PC-9 (cell line): ENCODE data around the gene RXRA. TPM values are rescaled to one million over a fixed set of nuclear protein-coding genes. Genes with fewer than 3 reads are reported as not detected.

Source experiments
- BruUV-seq: library from RNA; stranded (reverse); fragments of 400-500 nt; replicated peaks from 2 replicates; lab custom pipeline; 2021; lab: Mats Ljungman, UMichigan
- CTCF ChIA-PET: fragments of 300-600 bp; sonication (Branson Sonifier 250); formaldehyde crosslinking; loops from one replicate; lab custom pipeline; 2022; ENCODE audit warnings: antibody characterized with exemption; lab: Charles Lee
- POLR2A ChIA-PET: fragments of 300-600 bp; sonication (Branson Sonifier 250); formaldehyde crosslinking; loops from one replicate; lab custom pipeline; 2022; ENCODE audit warnings: antibody characterized with exemption; ENCODE audit not compliant: unreplicated experiment; lab: Charles Lee
- DNase-seq, 2 experiments: peaks; one replicate each; pipeline versions ENCODE4 v3.0.0 to v3.0.0-alpha.2; 2015 to 2022; ENCODE audit warnings: mixed read lengths in 1 of 2
- H2AFZ ChIP-seq: fragments of 200-600 bp; sonication (generic); 2 replicates; pipeline ENCODE4 v1.8.1; 2017; ENCODE audit warnings: antibody characterized with exemption
- H3F3A ChIP-seq: fragments of 200-600 bp; sonication (generic); 2 replicates; pipeline ENCODE4 v1.8.1; 2017; ENCODE audit warnings: antibody characterized with exemption, mild to moderate bottlenecking, low read depth; ENCODE audit not compliant: insufficient read depth
- H3K27ac ChIP-seq: fragments of 200-600 bp; sonication (generic); 2 replicates; pipeline ENCODE4 v1.6.1; 2016; ENCODE audit warnings: mixed run types
- H3K27me3 ChIP-seq: fragments of 200-600 bp; sonication (generic); 2 replicates; pipeline ENCODE4 v1.6.1; 2016; ENCODE audit warnings: low read depth, mixed run types; ENCODE audit not compliant: insufficient read depth
- H3K36me3 ChIP-seq: fragments of 200-600 bp; sonication (generic); 2 replicates; pipeline ENCODE4 v1.6.1; 2016; ENCODE audit warnings: low read depth, mixed run types
- H3K4me1 ChIP-seq: fragments of 200-600 bp; sonication (generic); replicated peaks from 2 replicates; pipeline ENCODE4 v1.6.1; 2016; ENCODE audit warnings: mixed run types; ENCODE audit not compliant: insufficient read depth
- H3K4me2 ChIP-seq: fragments of 200-600 bp; sonication (generic); 2 replicates; pipeline ENCODE4 v1.6.1; 2017; ENCODE audit warnings: mixed run types
- H3K4me3 ChIP-seq: fragments of 200-600 bp; sonication (generic); 2 replicates; pipeline ENCODE4 v1.6.1; 2016; ENCODE audit warnings: mixed run types
- H3K79me2 ChIP-seq: fragments of 200-600 bp; sonication (generic); 2 replicates; pipeline ENCODE4 v1.6.1; 2017; ENCODE audit warnings: low read depth, mixed run types
- H3K9me2 ChIP-seq: fragments of 200-600 bp; sonication (generic); 2 replicates; pipeline ENCODE4 v1.8.1; 2017; ENCODE audit warnings: mild to moderate bottlenecking; ENCODE audit not compliant: insufficient read depth
- H3K9me3 ChIP-seq: fragments of 200-600 bp; sonication (generic); 2 replicates; pipeline ENCODE4 v1.8.1; 2016; ENCODE audit warnings: low read depth; ENCODE audit not compliant: insufficient read depth
- H4K20me1 ChIP-seq: fragments of 200-600 bp; sonication (generic); 2 replicates; pipeline ENCODE4 v1.8.1; 2017; ENCODE audit not compliant: insufficient read depth
- EZH2 ChIP-seq: fragments of 200-600 bp; sonication (generic); IDR thresholded peaks from 2 replicates; pipeline ENCODE4 v1.8.0; 2017; ENCODE audit warnings: antibody characterized with exemption, low read depth
- intact Hi-C: fragments of 100-400 bp; cut with micrococcal nuclease; formaldehyde crosslinking; loops from one replicate; pipeline ENCODE4 v1.10.0; 2022; ENCODE audit not compliant: unreplicated experiment
- total RNA-seq: library from RNA; stranded (reverse); gene quantifications from 2 replicates; pipeline ENCODE4 v1.2.3, GENCODE V29; 2021
- TF ChIP-seq, protein P1 (sequence below): fragments of 200-600 bp; sonication (generic); conservative IDR thresholded peaks from 2 replicates; pipeline ENCODE4 v1.6.1; 2017; ENCODE audit warnings: mixed run types, antibody characterized with exemption, mild to moderate bottlenecking, moderate library complexity

Gene RXRA
- total RNA-seq, 1 experiment from 2014 or later: 146 TPM

DNA sequence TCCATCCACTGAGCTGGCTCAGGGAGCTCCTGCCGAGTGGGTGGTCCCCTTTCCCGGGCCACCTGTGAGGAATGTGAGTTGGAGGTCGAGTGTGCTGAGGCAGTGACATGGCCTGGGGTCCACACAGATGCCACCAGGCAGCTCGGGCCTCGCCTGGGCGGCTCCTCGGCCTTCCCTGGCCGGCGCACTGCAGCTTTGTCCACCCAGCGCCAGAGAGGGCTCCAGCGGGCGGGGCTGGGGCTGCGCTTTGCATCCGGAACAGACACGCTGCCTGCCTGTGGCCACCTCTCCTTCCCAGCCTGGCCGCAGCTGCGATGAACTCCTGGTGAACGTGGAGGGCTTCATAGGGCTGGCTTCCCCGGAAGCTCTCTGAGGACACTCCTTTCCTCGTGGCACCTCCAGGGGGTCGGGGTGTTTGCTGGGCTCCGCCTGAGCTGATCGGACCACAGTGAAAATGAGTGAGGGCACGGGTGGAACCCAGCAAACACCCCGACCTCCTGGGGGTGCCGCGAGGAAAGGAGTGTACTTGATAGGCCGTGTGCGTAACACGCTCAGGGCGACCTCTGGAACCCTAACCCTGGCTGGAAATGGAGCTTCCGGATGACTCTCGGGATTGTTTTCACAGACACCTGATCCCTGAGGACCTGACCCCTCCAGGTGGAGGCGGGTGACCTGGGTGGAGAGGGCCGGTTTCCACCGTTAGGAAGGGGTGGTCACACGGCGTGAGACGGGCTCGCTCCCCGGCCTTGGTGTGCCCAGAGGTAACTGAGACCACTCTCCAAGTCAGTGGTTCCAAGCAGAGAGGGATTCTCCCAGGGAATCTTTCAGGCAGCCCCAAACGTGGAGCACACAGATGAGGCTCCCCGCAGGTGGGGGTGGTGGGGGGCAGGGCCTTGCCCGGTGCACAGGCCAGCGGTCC, 31.8 kb upstream of the RXRA start:
- no peak for DNase-seq
- Histone ChIP-seq H3F3A (no peaks in the 10 kb centered on the region), H3K9me3 (no peaks in the 10 kb centered on the region), H3K27me3 (peaks cover 50% of the 10 kb centered on the region), H2AFZ (no peak overlapping the region), H3K27ac (no peak overlapping the region), H3K4me1 (no peaks in the 10 kb centered on the region), H3K9me2 (no peaks in the 10 kb centered on the region), H3K4me3 (no peak overlapping the region), H4K20me1 (no peaks in the 10 kb centered on the region), H3K79me2 (no peaks in the 10 kb centered on the region), H3K4me2 (no peak overlapping the region), H3K36me3 (no peaks in the 10 kb centered on the region)
- POLR2A ChIA-PET: interaction anchor here (0.8 kb wide), 1 partner anchor 1186 kb away, joined by 23 read pairs; no protein-coding TSS in a partner anchor
- BruUV-seq: no TSS peak
- intact Hi-C loops: no loop called here
- TF ChIP-seq EZH2: no peak
- TF ChIP-seq, protein P1, sequence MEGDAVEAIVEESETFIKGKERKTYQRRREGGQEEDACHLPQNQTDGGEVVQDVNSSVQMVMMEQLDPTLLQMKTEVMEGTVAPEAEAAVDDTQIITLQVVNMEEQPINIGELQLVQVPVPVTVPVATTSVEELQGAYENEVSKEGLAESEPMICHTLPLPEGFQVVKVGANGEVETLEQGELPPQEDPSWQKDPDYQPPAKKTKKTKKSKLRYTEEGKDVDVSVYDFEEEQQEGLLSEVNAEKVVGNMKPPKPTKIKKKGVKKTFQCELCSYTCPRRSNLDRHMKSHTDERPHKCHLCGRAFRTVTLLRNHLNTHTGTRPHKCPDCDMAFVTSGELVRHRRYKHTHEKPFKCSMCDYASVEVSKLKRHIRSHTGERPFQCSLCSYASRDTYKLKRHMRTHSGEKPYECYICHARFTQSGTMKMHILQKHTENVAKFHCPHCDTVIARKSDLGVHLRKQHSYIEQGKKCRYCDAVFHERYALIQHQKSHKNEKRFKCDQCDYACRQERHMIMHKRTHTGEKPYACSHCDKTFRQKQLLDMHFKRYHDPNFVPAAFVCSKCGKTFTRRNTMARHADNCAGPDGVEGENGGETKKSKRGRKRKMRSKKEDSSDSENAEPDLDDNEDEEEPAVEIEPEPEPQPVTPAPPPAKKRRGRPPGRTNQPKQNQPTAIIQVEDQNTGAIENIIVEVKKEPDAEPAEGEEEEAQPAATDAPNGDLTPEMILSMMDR: no peak
- CTCF ChIA-PET: no interaction called here

DNA sequence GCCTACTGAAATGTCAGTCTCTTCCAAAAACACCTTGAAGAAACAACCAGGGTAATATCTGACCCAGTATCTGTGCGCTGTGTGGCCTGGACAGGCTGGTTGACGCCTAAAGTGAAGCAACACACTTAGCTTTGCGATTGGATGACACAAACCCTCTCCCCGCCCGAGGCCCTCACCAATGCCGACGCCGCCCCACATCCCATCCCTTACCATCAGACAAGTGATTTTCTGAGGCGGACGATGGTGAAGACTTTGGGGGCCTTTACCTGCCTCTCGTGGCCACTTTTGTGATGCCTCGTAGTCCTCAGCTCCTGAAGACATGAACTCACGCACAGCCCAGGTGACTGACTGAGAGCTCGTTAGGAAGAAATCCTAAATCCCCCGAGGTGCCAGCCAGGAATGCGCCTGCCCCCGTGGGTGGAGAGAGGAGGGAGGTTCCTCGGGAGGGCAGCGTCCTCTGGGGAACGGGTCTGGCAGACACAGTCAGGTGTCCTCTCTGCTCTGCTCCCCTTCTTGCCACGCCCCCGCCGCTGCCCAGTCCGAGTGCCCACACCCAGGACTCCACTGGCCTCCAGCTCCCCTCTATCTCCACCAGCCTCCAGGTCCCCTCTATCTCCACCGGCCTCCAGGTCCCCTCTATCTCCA, 31.0 kb upstream of the RXRA start:
- no peak overlapping the region for H3K4me2 ChIP-seq
- peaks cover 49% of the 10 kb centered on the region for H3K27me3 ChIP-seq
- TF ChIP-seq, protein P1: no peak
- no peak for TF ChIP-seq EZH2
- no peak overlapping the region for H3K27ac ChIP-seq
- no peaks in the 10 kb centered on the region for H3K36me3 ChIP-seq
- DNase-seq: no peak
- no peaks in the 10 kb centered on the region for H3K79me2 ChIP-seq
- H3F3A ChIP-seq: no peaks in the 10 kb centered on the region
- no peaks in the 10 kb centered on the region for H4K20me1 ChIP-seq
- no peaks in the 10 kb centered on the region for H3K9me2 ChIP-seq
- ChIA-PET POLR2A (interaction anchor here (0.8 kb wide), 1 partner anchor 1185 kb away, joined by 23 read pairs; no protein-coding TSS in a partner anchor), CTCF (no interaction called here)
- no peak overlapping the region for H2AFZ ChIP-seq
- no peak overlapping the region for H3K4me3 ChIP-seq
- no peaks in the 10 kb centered on the region for H3K4me1 ChIP-seq
- no TSS peak for BruUV-seq
- H3K9me3 ChIP-seq: no peaks in the 10 kb centered on the region
- intact Hi-C loops: no loop called here

DNA sequence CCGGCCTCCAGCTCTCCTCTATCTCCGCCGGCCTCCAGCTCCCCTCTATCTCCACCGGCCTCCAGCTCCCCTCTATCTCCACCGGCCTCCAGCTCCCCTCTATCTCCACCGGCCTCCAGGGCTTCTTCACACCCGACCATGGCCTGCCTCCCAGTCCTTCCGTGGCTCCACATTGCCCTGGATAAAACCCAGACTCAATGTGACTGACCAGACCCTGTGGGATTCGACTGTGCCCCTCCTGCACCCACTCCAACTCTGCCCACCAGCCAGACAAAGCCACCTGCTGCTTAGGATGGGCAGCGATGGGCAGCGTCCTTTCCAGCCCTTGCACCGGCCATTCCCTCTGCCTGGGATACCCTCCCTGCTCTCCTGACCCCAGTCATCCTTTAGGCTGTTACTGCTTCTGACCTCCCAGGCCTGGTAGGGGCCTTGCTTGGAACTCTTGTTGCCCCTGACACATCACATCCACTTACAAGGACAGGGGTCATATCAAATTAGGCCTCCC, 30.5 kb upstream of the RXRA start:
- Histone ChIP-seq H3K27ac (no peak overlapping the region), H2AFZ (no peak overlapping the region), H3K9me2 (no peaks in the 10 kb centered on the region), H3K4me1 (no peaks in the 10 kb centered on the region), H3K4me2 (no peak overlapping the region), H3F3A (no peaks in the 10 kb centered on the region), H3K79me2 (no peaks in the 10 kb centered on the region), H3K36me3 (no peaks in the 10 kb centered on the region), H3K4me3 (no peak overlapping the region), H3K9me3 (no peaks in the 10 kb centered on the region), H4K20me1 (no peaks in the 10 kb centered on the region), H3K27me3 (peaks cover 44% of the 10 kb centered on the region)
- intact Hi-C loops: no loop called here
- ChIA-PET CTCF (no interaction called here), POLR2A (no interaction called here)
- DNase-seq: no peak
- no TSS peak for BruUV-seq
- no peak for TF ChIP-seq EZH2
- TF ChIP-seq, protein P1: no peak
